SJSA1 (cell line): ENCODE results near the gene ACSL3. TPM values are rescaled to one million over a fixed set of nuclear protein-coding genes. Genes with fewer than 3 reads are reported as not detected.

Experiments used
- DNase-seq, 2 experiments: peaks; one replicate each; pipeline ENCODE4 v3.0.0-alpha.2; 2015 to 2020; ENCODE audit warnings: low spot score in 2 of 2, low read depth in 1 of 2
- H3K27ac ChIP-seq: fragments of 250-450 bp; sonication (Bioruptor Pico); 2 replicates; pipeline ENCODE4 v1.5.1; 2020; ENCODE audit warnings: mild to moderate bottlenecking, moderate library complexity
- H3K27me3 ChIP-seq: fragments of 250-450 bp; sonication (Bioruptor Pico); replicated peaks from 2 replicates; pipeline ENCODE4 v1.5.1; 2020; ENCODE audit warnings: mild to moderate bottlenecking, moderate library complexity
- H3K36me3 ChIP-seq: fragments of 250-450 bp; sonication (Bioruptor Pico); 2 replicates; pipeline ENCODE4 v1.5.1; 2020; ENCODE audit warnings: mild to moderate bottlenecking
- H3K4me1 ChIP-seq: fragments of 250-450 bp; sonication (Bioruptor Pico); replicated peaks from 2 replicates; pipeline ENCODE4 v1.6.1; 2021; ENCODE audit warnings: mild to moderate bottlenecking
- H3K4me3 ChIP-seq: fragments of 250-450 bp; sonication (Bioruptor Pico); 2 replicates; pipeline ENCODE4 v1.5.1; 2020; ENCODE audit warnings: mild to moderate bottlenecking
- H3K9me3 ChIP-seq: fragments of 250-450 bp; sonication (Bioruptor Pico); replicated peaks from 2 replicates; pipeline ENCODE4 v1.5.1; 2020; ENCODE audit warnings: mild to moderate bottlenecking
- total RNA-seq: library from RNA; depleted of rRNA; stranded (reverse); fragments of >200 nt; shearing (Covaris generic); gene quantifications from 2 replicates; pipeline ENCODE4 v1.2.3, GENCODE V29; 2014; rRNA removed

The ACSL3 gene
- 70.0 and 100.0 TPM in 2 replicates for total RNA-seq

- peaks cover 47% of the 10 kb centered on the region for H3K4me1 ChIP-seq
- peak; percentile 84 to 94 for DNase-seq
- no peaks in the 10 kb centered on the region for H3K27me3 ChIP-seq
- peaks cover 5% of the 10 kb centered on the region for H3K9me3 ChIP-seq
- peak within 1 kb of the TSS; percentile 81 for H3K27ac ChIP-seq
- H3K36me3 ChIP-seq: peaks cover 7% of the 10 kb centered on the region
- H3K4me3 ChIP-seq: peak within 1 kb of the TSS; percentile 99
Measured at GRCh38 chr2:222860740-222861410, at the start of gene ACSL3. Gene ACSL3, plus strand, starts transcription at chr2:222861036. Its CDS starts 47,737 bp downstream, at chr2:222908773.

DNA sequence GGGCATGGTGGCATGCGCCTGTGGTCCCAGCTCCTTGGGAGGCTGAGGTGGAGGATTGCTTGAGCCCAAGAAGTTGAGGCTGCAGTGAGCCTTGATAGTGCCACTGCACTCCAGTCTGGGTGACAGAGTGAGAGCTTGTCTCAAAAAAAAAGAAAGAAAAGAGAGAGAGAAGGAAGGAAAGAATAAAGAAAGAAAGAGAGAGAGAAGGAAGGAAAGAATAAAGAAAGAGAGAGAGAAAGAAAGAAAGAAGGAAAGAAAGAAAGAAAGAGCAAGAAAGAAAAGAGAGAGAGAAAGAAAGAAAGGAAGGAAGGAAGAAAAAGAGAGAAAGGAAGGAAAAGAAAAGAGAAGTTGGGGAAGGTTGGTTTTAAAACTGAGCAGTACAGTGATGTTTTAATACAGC, 49.0 kb upstream of the ACSL3 start:
- Histone ChIP-seq H3K36me3 (no peaks in the 10 kb centered on the region), H3K27me3 (no peaks in the 10 kb centered on the region), H3K9me3 (no peaks in the 10 kb centered on the region), H3K4me1 (no peaks in the 10 kb centered on the region), H3K4me3 (no peak overlapping the region), H3K27ac (no peak overlapping the region)
- no peak for DNase-seq

- Histone ChIP-seq H3K4me3 (no peak overlapping the region), H3K36me3 (no peaks in the 10 kb centered on the region), H3K4me1 (no peaks in the 10 kb centered on the region), H3K27me3 (no peaks in the 10 kb centered on the region), H3K27ac (no peak overlapping the region), H3K9me3 (no peaks in the 10 kb centered on the region)
- DNase-seq: no peak
Measured at GRCh38 chr2:222813177-222813843, 47.5 kb upstream of the ACSL3 start.

DNA sequence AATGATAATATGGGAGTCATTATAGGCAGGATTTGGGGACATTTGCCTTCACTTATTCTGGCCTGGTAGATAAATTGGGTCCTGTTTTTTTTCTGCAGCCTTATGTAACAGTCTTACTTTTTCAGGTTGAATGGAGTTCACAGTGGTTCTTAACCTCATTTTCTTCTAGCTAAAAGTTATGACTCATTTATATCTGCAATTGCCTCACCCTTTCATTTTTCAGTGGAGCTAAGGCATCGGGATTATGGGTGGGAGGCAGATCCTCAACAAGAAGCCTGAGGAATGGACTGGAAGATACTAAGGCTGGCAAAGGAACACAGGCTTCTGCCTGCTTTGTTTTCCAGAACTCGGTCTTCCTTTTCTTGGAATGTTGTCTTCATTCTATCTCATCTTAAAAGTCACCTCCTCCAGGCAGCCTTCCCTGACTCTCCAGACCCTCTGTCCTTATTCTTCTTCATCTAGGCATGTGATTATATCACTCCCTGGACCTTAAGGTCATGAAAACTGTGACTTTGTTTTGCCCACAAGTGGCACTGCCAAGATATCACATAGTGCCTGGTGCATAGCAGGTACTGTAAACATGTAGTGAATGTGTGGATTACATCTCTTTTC, 41.0 kb upstream of the ACSL3 start:
- no peaks in the 10 kb centered on the region for H3K36me3 ChIP-seq
- no peak for DNase-seq
- H3K4me1 ChIP-seq: no peaks in the 10 kb centered on the region
- no peak overlapping the region for H3K27ac ChIP-seq
- H3K9me3 ChIP-seq: 0 out of 2 replicates have a peak, but pooled peaks cover 2% of the 10 kb centered on the region
- no peak overlapping the region for H3K4me3 ChIP-seq
- H3K27me3 ChIP-seq: no peaks in the 10 kb centered on the region

- Histone ChIP-seq H3K4me1 (no peaks in the 10 kb centered on the region), H3K27me3 (no peaks in the 10 kb centered on the region), H3K4me3 (no peak overlapping the region), H3K36me3 (no peaks in the 10 kb centered on the region), H3K27ac (no peak overlapping the region), H3K9me3 (0 out of 2 replicates have a peak, but pooled peaks cover 2% of the 10 kb centered on the region)
- no peak for DNase-seq
Measured at GRCh38 chr2:222823183-222823930, 37.5 kb upstream of the ACSL3 start.

DNA sequence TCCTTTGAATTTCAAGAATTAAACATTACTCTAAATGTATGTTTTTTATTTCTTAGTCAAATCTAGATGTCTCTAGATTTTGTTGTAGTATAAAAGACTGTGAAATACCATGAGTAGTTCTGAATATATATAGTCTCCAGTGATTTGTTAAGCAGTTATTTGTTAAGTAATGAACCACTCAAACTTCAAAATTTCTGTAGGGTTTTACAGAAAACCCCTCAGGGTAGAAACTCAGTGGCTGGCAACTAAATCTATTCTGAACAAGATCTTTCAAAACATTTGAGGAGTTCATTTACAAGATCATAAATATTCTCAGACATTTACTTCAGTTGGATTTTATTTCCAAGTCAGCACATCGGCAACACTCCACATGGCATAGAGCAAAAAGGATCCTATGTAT, 35.8 kb upstream of the ACSL3 start:
- 0 out of 2 replicates have a peak, but pooled peaks cover 2% of the 10 kb centered on the region for H3K9me3 ChIP-seq
- no peak for DNase-seq
- H3K4me1 ChIP-seq: no peaks in the 10 kb centered on the region
- H3K27ac ChIP-seq: no peak overlapping the region
- H3K4me3 ChIP-seq: no peak overlapping the region
- H3K27me3 ChIP-seq: no peaks in the 10 kb centered on the region
- no peaks in the 10 kb centered on the region for H3K36me3 ChIP-seq

GRCh38 chr2:222827417-222827816, 33.4 kb upstream of the ACSL3 start:
- Histone ChIP-seq H3K9me3 (0 out of 2 replicates have a peak, but pooled peaks cover 2% of the 10 kb centered on the region), H3K4me3 (no peak overlapping the region), H3K27me3 (no peaks in the 10 kb centered on the region), H3K4me1 (no peaks in the 10 kb centered on the region), H3K27ac (no peak overlapping the region), H3K36me3 (no peaks in the 10 kb centered on the region)
- no peak for DNase-seq

DNA sequence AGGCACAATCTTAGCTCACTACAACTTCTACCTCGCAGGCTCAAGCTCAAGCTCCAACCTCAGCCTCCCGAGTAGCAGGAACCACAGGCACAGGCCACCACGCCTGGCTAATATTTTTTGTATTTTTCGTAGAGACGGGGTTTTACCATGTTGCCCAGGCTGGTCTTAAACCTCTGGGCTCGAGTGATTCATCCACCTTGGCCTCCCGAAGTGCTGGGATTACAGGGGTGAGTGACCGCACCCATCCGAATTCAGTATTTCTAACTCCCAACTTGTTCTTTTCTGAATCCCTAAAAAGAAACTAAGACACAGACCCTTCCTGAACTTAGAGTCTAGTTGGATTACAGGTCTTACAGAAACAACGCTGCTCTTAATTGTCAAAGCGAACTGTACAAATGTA, 32.3 kb upstream of the ACSL3 start:
- no peak overlapping the region for H3K4me3 ChIP-seq
- no peak overlapping the region for H3K27ac ChIP-seq
- H3K4me1 ChIP-seq: no peaks in the 10 kb centered on the region
- DNase-seq: no peak
- H3K36me3 ChIP-seq: no peaks in the 10 kb centered on the region
- no peaks in the 10 kb centered on the region for H3K27me3 ChIP-seq
- no peaks in the 10 kb centered on the region for H3K9me3 ChIP-seq

DNA sequence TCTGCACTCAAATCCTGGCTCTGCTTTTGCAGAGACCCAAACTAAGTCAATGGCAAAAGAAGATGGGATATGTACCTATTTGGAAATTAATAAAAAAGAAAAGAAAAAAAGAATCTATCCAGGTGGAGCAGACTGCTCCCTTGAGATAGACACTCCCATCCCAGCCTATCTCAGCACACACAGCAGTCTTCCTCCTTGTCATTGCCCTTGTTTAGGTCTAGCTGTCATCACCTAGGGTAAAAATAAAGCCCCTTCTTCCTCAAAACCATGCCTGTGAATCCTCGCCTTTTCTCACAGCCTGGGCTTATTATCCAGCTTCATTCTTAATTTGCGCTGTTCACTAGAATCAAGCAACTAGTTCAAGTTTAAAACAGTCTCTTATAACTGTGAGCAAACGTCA, 30.7 kb upstream of the ACSL3 start:
- Histone ChIP-seq H3K9me3 (no peaks in the 10 kb centered on the region), H3K36me3 (no peaks in the 10 kb centered on the region), H3K4me3 (no peak overlapping the region), H3K4me1 (no peaks in the 10 kb centered on the region), H3K27me3 (no peaks in the 10 kb centered on the region), H3K27ac (no peak overlapping the region)
- DNase-seq: no peak

GRCh38 chr2:222833410-222833809, 27.4 kb upstream of the ACSL3 start:
- H3K9me3 ChIP-seq: no peaks in the 10 kb centered on the region
- H3K4me1 ChIP-seq: peaks cover 12% of the 10 kb centered on the region
- H3K36me3 ChIP-seq: no peaks in the 10 kb centered on the region
- H3K27me3 ChIP-seq: no peaks in the 10 kb centered on the region
- no peak overlapping the region for H3K27ac ChIP-seq
- no peak overlapping the region for H3K4me3 ChIP-seq
- DNase-seq: no peak

GRCh38 chr2:222835143-222835822, 25.6 kb upstream of the ACSL3 start:
- Histone ChIP-seq H3K27me3 (no peaks in the 10 kb centered on the region), H3K36me3 (no peaks in the 10 kb centered on the region), H3K9me3 (no peaks in the 10 kb centered on the region), H3K4me1 (peaks cover 12% of the 10 kb centered on the region), H3K27ac (no peak overlapping the region), H3K4me3 (no peak overlapping the region)
- DNase-seq: no peak

DNA sequence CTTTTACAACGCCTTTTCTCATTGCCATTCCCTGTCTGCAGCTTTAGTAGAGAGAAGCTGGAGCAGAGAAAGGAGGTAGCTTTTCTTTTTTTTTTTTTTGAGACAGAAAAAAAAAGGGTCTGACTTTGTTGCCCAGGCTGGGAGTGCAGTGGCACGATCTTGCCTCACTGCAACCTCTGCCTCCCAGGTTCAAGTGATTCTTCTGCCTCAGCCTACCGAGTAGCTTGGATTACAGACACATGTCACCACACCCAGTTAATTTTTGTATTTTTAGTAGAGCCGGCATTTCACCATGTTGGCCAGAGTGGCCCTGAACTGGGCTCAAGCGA, 25.0 kb upstream of the ACSL3 start:
- DNase-seq: no peak
- Histone ChIP-seq H3K4me1 (peaks cover 12% of the 10 kb centered on the region), H3K27ac (no peak overlapping the region), H3K4me3 (no peak overlapping the region), H3K27me3 (no peaks in the 10 kb centered on the region), H3K36me3 (no peaks in the 10 kb centered on the region), H3K9me3 (no peaks in the 10 kb centered on the region)

DNA sequence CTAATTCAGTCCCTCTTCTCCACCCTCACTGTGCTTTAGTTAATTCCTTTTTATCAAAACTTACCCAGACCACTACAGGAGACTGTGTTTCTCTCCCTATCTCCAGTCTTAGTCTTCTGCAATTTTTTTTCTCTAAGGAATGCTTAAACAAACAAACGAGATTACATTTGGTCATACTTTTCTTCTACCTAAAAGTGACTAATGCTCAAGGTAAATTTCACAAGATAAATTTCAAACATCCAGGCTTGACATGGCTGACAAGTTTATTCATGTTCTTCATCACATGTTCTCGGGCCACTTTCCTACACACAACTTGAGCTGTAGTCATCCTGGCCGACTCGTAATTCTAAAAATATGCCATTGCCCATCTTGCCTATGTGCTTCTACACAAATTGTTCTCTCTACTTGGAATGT, 23.2 kb upstream of the ACSL3 start:
- Histone ChIP-seq H3K4me1 (peaks cover 17% of the 10 kb centered on the region), H3K36me3 (no peaks in the 10 kb centered on the region), H3K27ac (no peak overlapping the region), H3K27me3 (no peaks in the 10 kb centered on the region), H3K9me3 (no peaks in the 10 kb centered on the region), H3K4me3 (no peak overlapping the region)
- DNase-seq: peak; percentile 45 to 48
